ENCODE results near the gene HLA-DRB1. TPM values are rescaled to one million over a fixed set of nuclear protein-coding genes. Genes with fewer than 3 reads are reported as not detected.
"Not testable (repeated sequence)": the region's sequence is repeated elsewhere in the genome, so short reads cannot be mapped to it uniquely, and the experiment has no call there.

Gene HLA-DRB1
- not detected in 2 replicates for total RNA-seq

GRCh38 chr6:32589596-32590449 is at the start of gene HLA-DRB1:
Gene HLA-DRB1, minus strand, starts transcription at chr6:32589848. Its CDS starts 106 bp downstream, at chr6:32589742.
- no peak for DNase-seq (ENCODE audit: low read depth, low spot score)

GRCh38 chr6:32638532-32639219 is 49.0 kb upstream of the HLA-DRB1 start:
- DNase-seq (ENCODE audit: low read depth, low spot score): no peak

GRCh38 chr6:32637883-32638282 is 48.2 kb upstream of the HLA-DRB1 start:
- no peak for DNase-seq (ENCODE audit: low read depth, low spot score)

GRCh38 chr6:32637219-32637880 is 47.7 kb upstream of the HLA-DRB1 start, which contains the start of gene HLA-DQA1:
Gene HLA-DQA1, plus strand, starts transcription at chr6:32637406. Its CDS starts 53 bp downstream, at chr6:32637459.
- DNase-seq (ENCODE audit: low read depth, low spot score): no peak

GRCh38 chr6:32635526-32636123 is 46.0 kb upstream of the HLA-DRB1 start:
- DNase-seq (ENCODE audit: low read depth, low spot score): no peak

GRCh38 chr6:32629793-32630192 is 40.1 kb upstream of the HLA-DRB1 start:
- DNase-seq (ENCODE audit: low read depth, low spot score): not testable (repeated sequence)

- no peak for DNase-seq (ENCODE audit: low read depth, low spot score)
These were observed 38.2 kb upstream of the HLA-DRB1 start for GRCh38 chr6:32627831-32628230.

GRCh38 chr6:32627249-32627648 is 37.6 kb upstream of the HLA-DRB1 start:
- DNase-seq (ENCODE audit: low read depth, low spot score): no peak

- DNase-seq (ENCODE audit: low read depth, low spot score): no peak
These were observed 35.5 kb upstream of the HLA-DRB1 start for GRCh38 chr6:32625137-32625536.

- DNase-seq (ENCODE audit: low read depth, low spot score): no peak
These were observed 34.9 kb upstream of the HLA-DRB1 start for GRCh38 chr6:32624565-32624964.

- no peak for DNase-seq (ENCODE audit: low read depth, low spot score)
These were observed 34.0 kb upstream of the HLA-DRB1 start for GRCh38 chr6:32623693-32624092.

GRCh38 chr6:32622545-32623401 is 33.1 kb upstream of the HLA-DRB1 start:
- DNase-seq (ENCODE audit: low read depth, low spot score): peak; percentile 8

- DNase-seq (ENCODE audit: low read depth, low spot score): no peak
These were observed 31.7 kb upstream of the HLA-DRB1 start for GRCh38 chr6:32621372-32621771.

GRCh38 chr6:32617751-32618150 is 28.1 kb upstream of the HLA-DRB1 start:
- DNase-seq (ENCODE audit: low read depth, low spot score): no peak

GRCh38 chr6:32615885-32616532 is 26.4 kb upstream of the HLA-DRB1 start:
- DNase-seq (ENCODE audit: low read depth, low spot score): no peak

- no peak for DNase-seq (ENCODE audit: low read depth, low spot score)
These were observed 24.9 kb upstream of the HLA-DRB1 start for GRCh38 chr6:32614366-32615081.

GRCh38 chr6:32613475-32613874 is 23.8 kb upstream of the HLA-DRB1 start:
- DNase-seq (ENCODE audit: low read depth, low spot score): no peak

GRCh38 chr6:32610682-32611296 is 21.1 kb upstream of the HLA-DRB1 start:
- DNase-seq (ENCODE audit: low read depth, low spot score): no peak
